Keratinocyte (primary cell): ENCODE data around the gene TMEM132C. TPM values are rescaled to one million over a fixed set of nuclear protein-coding genes. Genes with fewer than 3 reads are reported as not detected.

Experiments
- DNase-seq: peaks from one replicate; pipeline ENCODE4 v3.0.0-alpha.2; 2011; ENCODE audit warnings: low read depth, missing footprints, low spot score
- FAIRE-seq: peaks from 2 replicates; lab custom pipeline; 2011; peaks lifted over from hg19 to GRCh38; lab: Jason Lieb, UNC
- H2AFZ ChIP-seq: 2 replicates; pipeline ENCODE4 v1.6.0; 2012; ENCODE audit warnings: low read length, control low read depth, inconsistent platforms; ENCODE audit not compliant: control insufficient read depth
- H3K27ac ChIP-seq: 2 replicates; pipeline ENCODE4 v1.5.1; 2011; ENCODE audit warnings: low read length; ENCODE audit not compliant: control insufficient read depth, insufficient read depth
- H3K27me3 ChIP-seq: 3 replicates; pipeline ENCODE4 v1.6.0; 2011; ENCODE audit warnings: low read length; ENCODE audit not compliant: control insufficient read depth, insufficient read depth; ENCODE audit errors: extremely low read depth
- H3K36me3 ChIP-seq, 2 experiments: 2 replicates in 1 of 2; 3 replicates in 1 of 2; pipeline ENCODE4 v1.5.1; 2011; ENCODE audit warnings: low read length in 2 of 2, mild to moderate bottlenecking in 1 of 2; ENCODE audit not compliant: control insufficient read depth in 2 of 2, insufficient read depth in 2 of 2; ENCODE audit errors: extremely low read depth in 1 of 2
- H3K4me1 ChIP-seq: 3 replicates; pipeline ENCODE4 v1.5.1; 2011; ENCODE audit warnings: low read length; ENCODE audit not compliant: control insufficient read depth, insufficient read depth; ENCODE audit errors: extremely low read depth
- H3K4me2 ChIP-seq: 3 replicates; pipeline ENCODE4 v1.6.0; 2011; ENCODE audit warnings: low read depth, low read length; ENCODE audit not compliant: control insufficient read depth, insufficient read depth; ENCODE audit errors: extremely low read depth
- H3K4me3 ChIP-seq, 3 experiments: fragments of 200-600 bp in 1 of 3; sonication (generic) in 1 of 3; 2 replicates in 2 of 3; 3 replicates in 1 of 3; pipeline ENCODE4 v1.5.1; 2011 to 2016; ENCODE audit warnings: low read length in 3 of 3, mild to moderate bottlenecking in 3 of 3, control low read depth in 2 of 3, inconsistent platforms in 1 of 3, low read depth in 1 of 3, mixed read lengths in 1 of 3, mixed run types in 1 of 3, moderate library complexity in 1 of 3; ENCODE audit not compliant: control insufficient read depth in 2 of 3, insufficient read depth in 2 of 3; ENCODE audit errors: extremely low read depth in 1 of 3
- H3K79me2 ChIP-seq: 2 replicates; pipeline ENCODE4 v1.6.0; 2012; ENCODE audit warnings: low read length; ENCODE audit not compliant: control insufficient read depth, insufficient read depth
- H3K9ac ChIP-seq: 3 replicates; pipeline ENCODE4 v1.6.0; 2011; ENCODE audit warnings: low read length; ENCODE audit not compliant: control insufficient read depth, insufficient read depth; ENCODE audit errors: extremely low read depth
- H3K9me1 ChIP-seq: 3 replicates; pipeline ENCODE4 v1.6.0; 2011; ENCODE audit warnings: low read length; ENCODE audit not compliant: control insufficient read depth, insufficient read depth; ENCODE audit errors: extremely low read depth
- H3K9me3 ChIP-seq: 2 replicates; pipeline ENCODE4 v1.5.1; 2012; ENCODE audit warnings: low read depth, low read length; ENCODE audit not compliant: control insufficient read depth
- H4K20me1 ChIP-seq: 3 replicates; pipeline ENCODE4 v1.6.0; 2011; ENCODE audit warnings: low read length; ENCODE audit not compliant: control insufficient read depth, insufficient read depth; ENCODE audit errors: extremely low read depth
- EZH2 ChIP-seq: IDR thresholded peaks from one replicate; pipeline ENCODE4 v1.6.1; 2012; ENCODE audit warnings: inconsistent platforms, mild to moderate bottlenecking, low read length, moderate library complexity
- dilution Hi-C: fragments of 300-500 bp; cut with MboI; formaldehyde crosslinking; loops from one replicate; pipeline ENCODE4 v1.7.0; 2020; ENCODE audit warnings: low sequenced_read_pairs; ENCODE audit not compliant: extremely low pct_ligation_motif_present
- polyA plus RNA-seq, 5 experiments: library from polyadenylated mRNA; depleted of rRNA in 3 of 5; stranded (reverse) in 3 of 5; stranded (forward) in 1 of 5; unstranded in 1 of 5; fragments of >200 nt; gene quantifications; 1 replicate in 1 of 5; 2 replicates in 3 of 5; 3 replicates in 1 of 5; pipeline versions ENCODE4 v1.2.1 to v1.2.3, GENCODE V29; 2011 to 2012; ENCODE audit warnings: missing spikeins in 2 of 5, low read depth in 1 of 5, low replicate concordance in 1 of 5
- TF ChIP-seq, protein P1 (sequence below), 3 experiments: IDR thresholded peaks in 1 of 3; conservative IDR thresholded peaks in 1 of 3; optimal IDR thresholded peaks in 1 of 3; 2 replicates in 2 of 3; 3 replicates in 1 of 3; pipeline versions ENCODE3 to v1.5.1; 2011; ENCODE audit warnings: low read length in 3 of 3, mild to moderate bottlenecking in 3 of 3, moderate library complexity in 2 of 3, control low read depth in 1 of 3, inconsistent platforms in 1 of 3; ENCODE audit not compliant: insufficient read depth in 2 of 3; ENCODE audit errors: extremely low read depth in 1 of 3

TMEM132C gene
- polyA plus RNA-seq, 1 donor (not counting 4 experiments of a cell fraction or from before 2014, with no cell fraction given), result not detected

DNA sequence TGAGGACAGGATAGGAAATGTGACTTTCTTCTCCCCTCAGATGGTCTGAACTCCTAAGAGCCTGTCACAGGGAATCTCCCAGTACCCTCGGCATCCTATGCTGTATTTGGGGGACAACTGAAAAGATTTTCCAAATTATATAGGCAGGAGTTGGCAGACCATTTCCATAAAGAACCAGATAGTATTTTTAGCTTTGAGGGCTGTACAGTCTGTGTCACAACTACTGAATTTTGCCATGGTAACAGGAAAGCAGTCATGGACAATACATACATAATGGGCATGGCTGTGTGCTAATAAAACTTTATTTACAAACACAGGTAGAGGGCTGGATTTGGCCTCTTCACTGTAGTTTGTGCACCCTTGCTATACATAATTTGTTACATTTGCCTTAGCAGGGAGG, 30.4 kb upstream of the TMEM132C start:
- Histone ChIP-seq H2AFZ (no peak overlapping the region), H3K27me3 (no peaks in the 10 kb centered on the region), H3K9ac (no peak overlapping the region), H3K79me2 (no peaks in the 10 kb centered on the region), H3K36me3 (no peaks in the 10 kb centered on the region), H3K4me1 (no peaks in the 10 kb centered on the region), H3K4me2 (no peak overlapping the region), H3K9me3 (peaks cover 2% of the 10 kb centered on the region), H3K9me1 (no peaks in the 10 kb centered on the region), H3K27ac (no peak overlapping the region), H3K4me3 (no peak overlapping the region), H4K20me1 (no peaks in the 10 kb centered on the region)
- no peak for DNase-seq
- TF ChIP-seq, protein P1, sequence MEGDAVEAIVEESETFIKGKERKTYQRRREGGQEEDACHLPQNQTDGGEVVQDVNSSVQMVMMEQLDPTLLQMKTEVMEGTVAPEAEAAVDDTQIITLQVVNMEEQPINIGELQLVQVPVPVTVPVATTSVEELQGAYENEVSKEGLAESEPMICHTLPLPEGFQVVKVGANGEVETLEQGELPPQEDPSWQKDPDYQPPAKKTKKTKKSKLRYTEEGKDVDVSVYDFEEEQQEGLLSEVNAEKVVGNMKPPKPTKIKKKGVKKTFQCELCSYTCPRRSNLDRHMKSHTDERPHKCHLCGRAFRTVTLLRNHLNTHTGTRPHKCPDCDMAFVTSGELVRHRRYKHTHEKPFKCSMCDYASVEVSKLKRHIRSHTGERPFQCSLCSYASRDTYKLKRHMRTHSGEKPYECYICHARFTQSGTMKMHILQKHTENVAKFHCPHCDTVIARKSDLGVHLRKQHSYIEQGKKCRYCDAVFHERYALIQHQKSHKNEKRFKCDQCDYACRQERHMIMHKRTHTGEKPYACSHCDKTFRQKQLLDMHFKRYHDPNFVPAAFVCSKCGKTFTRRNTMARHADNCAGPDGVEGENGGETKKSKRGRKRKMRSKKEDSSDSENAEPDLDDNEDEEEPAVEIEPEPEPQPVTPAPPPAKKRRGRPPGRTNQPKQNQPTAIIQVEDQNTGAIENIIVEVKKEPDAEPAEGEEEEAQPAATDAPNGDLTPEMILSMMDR (optimal IDR thresholded peaks at IDR 0.05 in 1 of 3, IDR thresholded peaks at IDR 0.05 in 1 of 3, conservative IDR thresholded peaks at IDR 0.05 in 1 of 3; ENCODE audit: extremely low read depth in 1 of 3, insufficient read depth in 2 of 3, low read length in 3 of 3), result no peak
- no peak for TF ChIP-seq EZH2
- dilution Hi-C loops, result no loop called here
- FAIRE-seq, result no peak

DNA sequence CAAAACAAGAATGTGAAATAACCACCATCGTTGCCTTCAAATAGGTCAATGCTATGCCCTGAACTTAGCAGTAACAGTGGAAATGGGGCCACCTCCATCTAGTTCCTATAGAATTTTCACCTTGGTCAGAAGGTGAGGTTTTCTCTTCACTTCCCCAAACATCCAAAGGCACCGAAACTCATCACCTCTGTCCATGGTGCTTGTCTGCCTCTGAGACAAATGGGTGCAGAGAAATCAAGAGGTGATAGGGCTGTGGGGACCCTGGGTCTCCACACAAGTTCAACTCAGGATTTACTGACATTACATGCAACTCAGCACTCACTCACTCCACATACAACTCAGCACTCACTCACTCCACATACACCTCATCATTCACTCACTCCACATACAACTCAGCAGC, 26.2 kb upstream of the TMEM132C start:
- Histone ChIP-seq H3K9me3 (peaks cover 4% of the 10 kb centered on the region), H3K9me1 (no peaks in the 10 kb centered on the region), H3K4me3 (no peak overlapping the region), H3K9ac (no peak overlapping the region), H3K4me1 (no peaks in the 10 kb centered on the region), H3K36me3 (no peaks in the 10 kb centered on the region), H3K79me2 (no peaks in the 10 kb centered on the region), H4K20me1 (no peaks in the 10 kb centered on the region), H2AFZ (no peak overlapping the region), H3K27ac (no peak overlapping the region), H3K4me2 (no peak overlapping the region), H3K27me3 (no peaks in the 10 kb centered on the region)
- DNase-seq (no peak), FAIRE-seq (no peak)
- TF ChIP-seq EZH2, result no peak
- TF ChIP-seq, protein P1 (optimal IDR thresholded peaks at IDR 0.05 in 1 of 3, IDR thresholded peaks at IDR 0.05 in 1 of 3, conservative IDR thresholded peaks at IDR 0.05 in 1 of 3; ENCODE audit: extremely low read depth in 1 of 3, insufficient read depth in 2 of 3, low read length in 3 of 3), result no peak
- dilution Hi-C loops, result no loop called here
